Keratinocyte (primary cell): ENCODE measurements around the gene GPR176.

Source experiments
- EZH2 ChIP-seq: IDR thresholded peaks from one replicate; pipeline ENCODE4 v1.6.1; 2012; ENCODE audit warnings: inconsistent platforms, mild to moderate bottlenecking, low read length, moderate library complexity
- TF ChIP-seq, protein P1 (sequence below), 3 experiments: IDR thresholded peaks in 1 of 3; conservative IDR thresholded peaks in 1 of 3; optimal IDR thresholded peaks in 1 of 3; 2 replicates in 2 of 3; 3 replicates in 1 of 3; pipeline versions ENCODE3 to v1.5.1; 2011; ENCODE audit warnings: low read length in 3 of 3, mild to moderate bottlenecking in 3 of 3, moderate library complexity in 2 of 3, control low read depth in 1 of 3, inconsistent platforms in 1 of 3; ENCODE audit not compliant: insufficient read depth in 2 of 3; ENCODE audit errors: extremely low read depth in 1 of 3

DNA sequence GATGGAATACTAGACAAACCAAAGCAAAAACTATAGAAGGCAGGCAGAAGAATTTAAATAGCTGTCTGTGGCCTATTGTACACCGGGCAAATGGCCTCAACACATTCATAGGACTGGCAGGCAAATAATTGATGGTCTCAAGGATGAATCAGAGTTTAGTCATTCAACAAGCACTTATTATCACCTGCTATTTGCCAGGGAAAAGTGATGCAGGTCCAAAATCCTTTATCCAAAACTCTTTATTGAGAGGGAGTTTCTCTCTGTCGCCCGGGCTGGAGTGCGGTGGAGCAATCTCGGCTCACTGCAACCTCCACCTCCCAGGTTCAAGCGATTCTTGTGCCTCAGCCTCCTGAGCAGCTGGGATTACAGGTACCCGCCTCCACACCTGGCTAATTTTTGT is 16.1 kb upstream of the GPR176 start:
- TF ChIP-seq, protein P1, sequence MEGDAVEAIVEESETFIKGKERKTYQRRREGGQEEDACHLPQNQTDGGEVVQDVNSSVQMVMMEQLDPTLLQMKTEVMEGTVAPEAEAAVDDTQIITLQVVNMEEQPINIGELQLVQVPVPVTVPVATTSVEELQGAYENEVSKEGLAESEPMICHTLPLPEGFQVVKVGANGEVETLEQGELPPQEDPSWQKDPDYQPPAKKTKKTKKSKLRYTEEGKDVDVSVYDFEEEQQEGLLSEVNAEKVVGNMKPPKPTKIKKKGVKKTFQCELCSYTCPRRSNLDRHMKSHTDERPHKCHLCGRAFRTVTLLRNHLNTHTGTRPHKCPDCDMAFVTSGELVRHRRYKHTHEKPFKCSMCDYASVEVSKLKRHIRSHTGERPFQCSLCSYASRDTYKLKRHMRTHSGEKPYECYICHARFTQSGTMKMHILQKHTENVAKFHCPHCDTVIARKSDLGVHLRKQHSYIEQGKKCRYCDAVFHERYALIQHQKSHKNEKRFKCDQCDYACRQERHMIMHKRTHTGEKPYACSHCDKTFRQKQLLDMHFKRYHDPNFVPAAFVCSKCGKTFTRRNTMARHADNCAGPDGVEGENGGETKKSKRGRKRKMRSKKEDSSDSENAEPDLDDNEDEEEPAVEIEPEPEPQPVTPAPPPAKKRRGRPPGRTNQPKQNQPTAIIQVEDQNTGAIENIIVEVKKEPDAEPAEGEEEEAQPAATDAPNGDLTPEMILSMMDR (optimal IDR thresholded peaks at IDR 0.05 in 1 of 3, IDR thresholded peaks at IDR 0.05 in 1 of 3, conservative IDR thresholded peaks at IDR 0.05 in 1 of 3; ENCODE audit: extremely low read depth in 1 of 3, insufficient read depth in 2 of 3, low read length in 3 of 3) = no peak
- TF ChIP-seq EZH2 = no peak
